ENCODE data around the gene FPR2. TPM values are rescaled to one million over a fixed set of nuclear protein-coding genes. Genes with fewer than 3 reads are reported as not detected.

Gene FPR2
- total RNA-seq, 4 donors from 2014 or later: 0.26 to 1.00 TPM; not detected in 2

- no peaks in the 10 kb centered on the region for H3K27me3 ChIP-seq
- in situ Hi-C loops (cut with MboI; ENCODE audit: low sequenced_read_pairs in 4 of 4) (no loop called here), intact Hi-C loops (cut with DNase I; ENCODE audit: low total_unique reads) (no loop called here)
- no peak overlapping the region for H3K27ac ChIP-seq
- H3K9me3 ChIP-seq: no peaks in the 10 kb centered on the region
- no peak overlapping the region for H3K4me3 ChIP-seq
- H3K4me1 ChIP-seq: no peaks in the 10 kb centered on the region
- peak in 1 of 2 donors; percentile 15 for DNase-seq
- H3K36me3 ChIP-seq: no peaks in the 10 kb centered on the region
- no peak for TF ChIP-seq CTCF (IDR thresholded peaks at IDR 0.05 in 4 of 5, conservative IDR thresholded peaks at IDR 0.05 in 1 of 5)
- TF ChIP-seq POLR2A (IDR thresholded peaks at IDR 0.05): no peak
- no peak for ATAC-seq
Measured at GRCh38 chr19:51807111-51807701, 46.2 kb downstream of the FPR2 start.

- no peak for ATAC-seq
- Histone ChIP-seq H3K27ac (no peak overlapping the region), H3K4me3 (no peak overlapping the region), H3K4me1 (no peaks in the 10 kb centered on the region), H3K9me3 (no peaks in the 10 kb centered on the region), H3K27me3 (no peaks in the 10 kb centered on the region), H3K36me3 (no peaks in the 10 kb centered on the region)
- DNase-seq: no peak
- in situ Hi-C loops (cut with MboI; ENCODE audit: low sequenced_read_pairs in 4 of 4): no loop called here
- no peak for TF ChIP-seq POLR2A (IDR thresholded peaks at IDR 0.05)
- TF ChIP-seq CTCF (IDR thresholded peaks at IDR 0.05 in 4 of 5, conservative IDR thresholded peaks at IDR 0.05 in 1 of 5): no peak
- intact Hi-C loops (cut with DNase I; ENCODE audit: low total_unique reads): no loop called here
Measured at GRCh38 chr19:51807925-51808324, 46.9 kb downstream of the FPR2 start.

- Histone ChIP-seq H3K36me3 (no peaks in the 10 kb centered on the region), H3K4me3 (no peak overlapping the region), H3K4me1 (no peaks in the 10 kb centered on the region), H3K27me3 (no peaks in the 10 kb centered on the region), H3K9me3 (no peaks in the 10 kb centered on the region), H3K27ac (no peak overlapping the region)
- TF ChIP-seq CTCF (IDR thresholded peaks at IDR 0.05 in 4 of 5, conservative IDR thresholded peaks at IDR 0.05 in 1 of 5) (no peak), POLR2A (IDR thresholded peaks at IDR 0.05) (no peak)
- in situ Hi-C loops (cut with MboI; ENCODE audit: low sequenced_read_pairs in 4 of 4): no loop called here
- no peak for ATAC-seq
- DNase-seq: no peak
- intact Hi-C loops (cut with DNase I; ENCODE audit: low total_unique reads): no loop called here
Measured at GRCh38 chr19:51808333-51808986, 47.5 kb downstream of the FPR2 start.

GRCh38 chr19:51809787-51810186, 48.8 kb downstream of the FPR2 start:
- Histone ChIP-seq H3K27ac (no peak overlapping the region), H3K9me3 (no peaks in the 10 kb centered on the region), H3K4me3 (no peak overlapping the region), H3K27me3 (no peaks in the 10 kb centered on the region), H3K4me1 (no peaks in the 10 kb centered on the region), H3K36me3 (no peaks in the 10 kb centered on the region)
- TF ChIP-seq CTCF (IDR thresholded peaks at IDR 0.05 in 4 of 5, conservative IDR thresholded peaks at IDR 0.05 in 1 of 5) (no peak), POLR2A (IDR thresholded peaks at IDR 0.05) (no peak)
- in situ Hi-C loops (cut with MboI; ENCODE audit: low sequenced_read_pairs in 4 of 4) (no loop called here), intact Hi-C loops (cut with DNase I; ENCODE audit: low total_unique reads) (no loop called here)
- peak in 1 of 2 donors; percentile 19 for DNase-seq
- no peak for ATAC-seq
